PC-3 (cell line): ENCODE results near the gene EIF4A3. TPM values are rescaled to one million over a fixed set of nuclear protein-coding genes. Genes with fewer than 3 reads are reported as not detected.

Source experiments
- ATAC-seq: fragments of 200-7000 bp; cut with Tn5 transposase; 2 replicates; pipeline ENCODE4 v1.9.1; 2020; ENCODE audit warnings: mild to moderate bottlenecking, moderate library complexity
- BruUV-seq: library from RNA; stranded (reverse); fragments of 400-500 nt; replicated peaks from 2 replicates; lab custom pipeline; 2021; lab: Mats Ljungman, UMichigan
- CTCF ChIA-PET: fragments of 300-600 bp; sonication (Branson Sonifier 250); formaldehyde crosslinking; loops from one replicate; lab custom pipeline; 2022; ENCODE audit warnings: antibody characterized with exemption; lab: Charles Lee
- POLR2A ChIA-PET: fragments of 300-600 bp; sonication (Branson Sonifier 250); formaldehyde crosslinking; loops from one replicate; lab custom pipeline; 2022; ENCODE audit warnings: antibody characterized with exemption; ENCODE audit not compliant: unreplicated experiment; lab: Charles Lee
- DNase-seq: peaks from one replicate; pipeline ENCODE4 v3.0.0-alpha.2; 2015
- H2AFZ ChIP-seq: fragments of 300-600 bp; sonication (generic); 2 replicates; pipeline ENCODE4 v1.6.0; 2016; ENCODE audit warnings: antibody characterized with exemption, low read length
- H3F3A ChIP-seq: fragments of 300-600 bp; sonication (generic); one replicate; pipeline ENCODE4 v1.6.0; 2017; ENCODE audit warnings: antibody characterized with exemption, low read length, control low read depth, mild to moderate bottlenecking; ENCODE audit not compliant: unreplicated experiment
- H3K27ac ChIP-seq: fragments of 300-600 bp; sonication (generic); 2 replicates; pipeline ENCODE4 v1.5.1; 2016; ENCODE audit warnings: mild to moderate bottlenecking, low read length
- H3K27me3 ChIP-seq: fragments of 300-600 bp; sonication (generic); 2 replicates; pipeline ENCODE4 v1.6.1; 2016; ENCODE audit warnings: low read length, mixed read lengths
- H3K36me3 ChIP-seq: fragments of 300-600 bp; sonication (generic); 2 replicates; pipeline ENCODE4 v1.6.1; 2016; ENCODE audit warnings: low read depth, mixed run types, low read length, mixed read lengths
- H3K4me1 ChIP-seq: fragments of 300-600 bp; sonication (generic); 2 replicates; pipeline ENCODE4 v1.5.1; 2016; ENCODE audit warnings: low read length; ENCODE audit not compliant: insufficient read depth
- H3K4me2 ChIP-seq: fragments of 300-600 bp; sonication (generic); 2 replicates; pipeline ENCODE4 v1.6.0; 2016; ENCODE audit warnings: low read length
- H3K4me3 ChIP-seq: fragments of 300-600 bp; sonication (generic); 2 replicates; pipeline ENCODE4 v1.5.1; 2016; ENCODE audit warnings: mild to moderate bottlenecking, low read length, mixed read lengths
- H3K79me2 ChIP-seq: fragments of 300-600 bp; sonication (generic); 2 replicates; pipeline ENCODE4 v1.6.1; 2017; ENCODE audit warnings: low read length, mixed read lengths
- H3K9ac ChIP-seq: fragments of 300-600 bp; sonication (generic); 2 replicates; pipeline ENCODE4 v1.6.0; 2016; ENCODE audit warnings: mild to moderate bottlenecking, low read length
- H3K9me2 ChIP-seq: fragments of 300-600 bp; sonication (generic); replicated peaks from 2 replicates; pipeline ENCODE4 v1.6.1; 2016; ENCODE audit warnings: mixed run types, low read length, mixed read lengths
- H3K9me3 ChIP-seq: fragments of 300-600 bp; sonication (generic); 2 replicates; pipeline ENCODE4 v1.6.1; 2016; ENCODE audit warnings: low read length, mixed read lengths
- H4K20me1 ChIP-seq: fragments of 300-600 bp; sonication (generic); 2 replicates; pipeline ENCODE4 v1.6.1; 2016; ENCODE audit warnings: low read length, mixed read lengths
- EZH2 ChIP-seq: fragments of 300-600 bp; sonication (generic); IDR thresholded peaks from one replicate; pipeline ENCODE4 v1.6.1; 2017; ENCODE audit warnings: antibody characterized with exemption, mild to moderate bottlenecking, low read length; ENCODE audit not compliant: unreplicated experiment
- EZH2phosphoT487 ChIP-seq: fragments of 300-600 bp; sonication (generic); IDR thresholded peaks from 2 replicates; pipeline ENCODE4 v1.6.1; 2018; ENCODE audit warnings: mild to moderate bottlenecking, antibody characterized with exemption, low read length, borderline replicate concordance
- intact Hi-C: fragments of 100-400 bp; cut with micrococcal nuclease; formaldehyde crosslinking; loops from 2 replicates; pipeline ENCODE4 v1.9.0; 2023
- total RNA-seq: library from RNA; depleted of rRNA; stranded (reverse); fragments of >200 nt; gene quantifications from 2 replicates; pipeline ENCODE4 v1.2.3, GENCODE V29; 2014
- TF ChIP-seq, protein P1 (sequence below): fragments of 300-600 bp; sonication (generic); conservative IDR thresholded peaks from 2 replicates; pipeline ENCODE4 v1.5.1; 2017; ENCODE audit warnings: antibody characterized with exemption, low read depth, mild to moderate bottlenecking, low read length

EIF4A3 gene
- total RNA-seq, 1 experiment from 2014 or later: 167 TPM

DNA sequence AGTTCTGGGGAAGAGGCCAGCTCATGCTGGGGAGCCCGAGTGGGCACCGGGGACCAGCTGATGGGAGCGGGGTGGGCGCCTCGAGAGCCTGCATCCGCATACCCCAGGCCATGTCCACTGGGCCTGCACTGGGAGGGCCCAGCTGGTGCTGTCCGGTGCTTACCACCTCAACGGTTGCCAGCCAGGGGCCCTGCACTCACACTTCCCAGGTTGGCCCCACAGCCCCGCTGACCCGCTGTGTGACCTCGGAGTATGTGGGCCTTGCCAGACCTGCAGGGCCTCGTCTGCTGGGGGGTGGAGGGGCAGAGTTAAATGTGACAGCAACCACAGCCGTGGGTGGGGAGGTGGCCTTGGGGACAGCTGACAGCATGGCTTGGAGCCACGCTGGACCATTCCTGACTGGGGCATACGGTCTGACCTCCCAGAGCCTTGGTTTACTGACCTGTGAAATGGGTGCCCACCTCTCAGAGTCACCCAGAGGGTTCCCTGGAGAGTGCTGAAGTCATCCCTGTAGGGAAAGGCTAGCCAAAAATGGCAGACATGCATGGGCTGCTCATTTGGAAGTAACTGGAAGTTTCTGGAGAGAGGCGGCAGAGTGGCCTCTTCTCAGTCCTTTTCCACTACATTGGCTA lies 51.0 kb downstream of the EIF4A3 start:
- no peak for DNase-seq
- Histone ChIP-seq H3K4me1 (peaks cover 6% of the 10 kb centered on the region), H2AFZ (no peak overlapping the region), H3K79me2 (no peaks in the 10 kb centered on the region), H3K4me3 (no peak overlapping the region), H3K36me3 (no peaks in the 10 kb centered on the region), H4K20me1 (no peaks in the 10 kb centered on the region), H3K4me2 (no peak overlapping the region), H3K9me3 (no peaks in the 10 kb centered on the region), H3K9ac (no peak overlapping the region), H3F3A (no peaks in the 10 kb centered on the region), H3K9me2 (no peaks in the 10 kb centered on the region), H3K27me3 (no peaks in the 10 kb centered on the region), H3K27ac (no peak overlapping the region)
- CTCF ChIA-PET: no interaction called here
- no TSS peak for BruUV-seq
- POLR2A ChIA-PET: no interaction called here
- ATAC-seq: no peak
- TF ChIP-seq EZH2phosphoT487: no peak
- no peak for TF ChIP-seq EZH2
- TF ChIP-seq, protein P1, sequence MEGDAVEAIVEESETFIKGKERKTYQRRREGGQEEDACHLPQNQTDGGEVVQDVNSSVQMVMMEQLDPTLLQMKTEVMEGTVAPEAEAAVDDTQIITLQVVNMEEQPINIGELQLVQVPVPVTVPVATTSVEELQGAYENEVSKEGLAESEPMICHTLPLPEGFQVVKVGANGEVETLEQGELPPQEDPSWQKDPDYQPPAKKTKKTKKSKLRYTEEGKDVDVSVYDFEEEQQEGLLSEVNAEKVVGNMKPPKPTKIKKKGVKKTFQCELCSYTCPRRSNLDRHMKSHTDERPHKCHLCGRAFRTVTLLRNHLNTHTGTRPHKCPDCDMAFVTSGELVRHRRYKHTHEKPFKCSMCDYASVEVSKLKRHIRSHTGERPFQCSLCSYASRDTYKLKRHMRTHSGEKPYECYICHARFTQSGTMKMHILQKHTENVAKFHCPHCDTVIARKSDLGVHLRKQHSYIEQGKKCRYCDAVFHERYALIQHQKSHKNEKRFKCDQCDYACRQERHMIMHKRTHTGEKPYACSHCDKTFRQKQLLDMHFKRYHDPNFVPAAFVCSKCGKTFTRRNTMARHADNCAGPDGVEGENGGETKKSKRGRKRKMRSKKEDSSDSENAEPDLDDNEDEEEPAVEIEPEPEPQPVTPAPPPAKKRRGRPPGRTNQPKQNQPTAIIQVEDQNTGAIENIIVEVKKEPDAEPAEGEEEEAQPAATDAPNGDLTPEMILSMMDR: no peak
- intact Hi-C loops: no loop called here

DNA sequence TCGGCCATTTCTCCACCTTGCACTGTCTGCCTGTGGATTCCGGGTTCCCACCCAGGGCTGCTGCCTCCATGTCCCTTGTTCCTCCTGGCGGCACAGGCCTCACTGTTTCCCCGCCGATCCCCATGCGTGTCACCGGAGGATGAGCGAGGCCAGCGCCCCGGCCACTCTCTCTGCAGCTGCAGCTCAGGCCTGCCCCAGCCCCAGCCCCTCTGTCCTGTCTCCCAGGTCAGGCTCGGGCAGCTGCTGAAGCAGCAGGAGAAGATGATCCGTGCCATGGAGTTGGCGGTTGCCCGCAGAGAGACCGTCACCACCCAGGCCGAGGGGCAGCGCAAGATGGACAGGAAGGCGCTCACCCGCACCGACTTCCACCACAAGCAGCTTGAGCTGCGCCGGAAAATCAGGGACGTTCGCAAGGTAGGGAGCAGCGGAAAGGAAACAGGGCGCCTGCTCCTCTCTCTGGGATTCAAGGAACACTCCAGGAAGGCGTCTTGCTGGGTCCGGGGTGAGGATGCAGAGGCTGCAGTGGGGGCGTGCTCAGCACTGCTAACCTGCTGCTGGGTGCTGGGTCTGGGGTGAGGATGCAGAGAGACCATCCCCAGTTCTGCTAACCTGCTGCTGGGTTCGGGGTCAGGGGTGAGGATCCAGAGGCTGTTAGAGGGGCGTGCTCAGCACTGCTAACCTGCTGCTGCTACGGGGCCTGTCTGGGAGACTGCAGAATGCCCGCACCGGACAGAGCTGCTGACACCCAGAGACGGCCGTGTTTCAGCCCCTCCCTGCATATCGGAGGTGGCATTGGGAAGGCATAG lies 51.7 kb downstream of the EIF4A3 start:
- TF ChIP-seq EZH2 (no peak), EZH2phosphoT487 (no peak)
- Histone ChIP-seq H3K27me3 (no peaks in the 10 kb centered on the region), H3K4me1 (no peaks in the 10 kb centered on the region), H3K4me2 (no peak overlapping the region), H3K79me2 (no peaks in the 10 kb centered on the region), H3K27ac (no peak overlapping the region), H3K36me3 (no peaks in the 10 kb centered on the region), H4K20me1 (no peaks in the 10 kb centered on the region), H2AFZ (no peak overlapping the region), H3K9me3 (no peaks in the 10 kb centered on the region), H3F3A (no peaks in the 10 kb centered on the region), H3K9ac (no peak overlapping the region), H3K4me3 (no peak overlapping the region), H3K9me2 (no peaks in the 10 kb centered on the region)
- ChIA-PET POLR2A (no interaction called here), CTCF (no interaction called here)
- ATAC-seq (no peak), DNase-seq (no peak)
- intact Hi-C loops: no loop called here
- no TSS peak for BruUV-seq

GRCh38 chr17:80092959-80093358 lies 54.0 kb downstream of the EIF4A3 start:
- H3F3A ChIP-seq: no peaks in the 10 kb centered on the region
- POLR2A ChIA-PET: no interaction called here
- TF ChIP-seq, protein P1: no peak
- TF ChIP-seq EZH2: no peak
- no peak for TF ChIP-seq EZH2phosphoT487
- BruUV-seq: no TSS peak
- no peak overlapping the region for H2AFZ ChIP-seq
- no peak overlapping the region for H3K27ac ChIP-seq
- intact Hi-C loops: no loop called here
- no peaks in the 10 kb centered on the region for H3K36me3 ChIP-seq
- no peaks in the 10 kb centered on the region for H3K4me1 ChIP-seq
- no peak for ATAC-seq
- no peaks in the 10 kb centered on the region for H4K20me1 ChIP-seq
- H3K4me3 ChIP-seq: no peak overlapping the region
- H3K9me2 ChIP-seq: no peaks in the 10 kb centered on the region
- no peak overlapping the region for H3K9ac ChIP-seq
- CTCF ChIA-PET: interaction anchor here (0.6 kb wide), 2 partner anchors 10 to 409 kb away, joined by 4 read pairs; no protein-coding TSS in a partner anchor
- H3K79me2 ChIP-seq: no peaks in the 10 kb centered on the region
- no peak for DNase-seq
- H3K9me3 ChIP-seq: no peaks in the 10 kb centered on the region
- H3K4me2 ChIP-seq: no peak overlapping the region
- H3K27me3 ChIP-seq: no peaks in the 10 kb centered on the region
